Posterior vena cava (tissue), 2 donors: ENCODE data around the gene MRPS27. TPM values are rescaled to one million over a fixed set of nuclear protein-coding genes. Genes with fewer than 3 reads are reported as not detected.

Experiments
- microRNA-seq, 2 donors: library from miRNA; unstranded; fragments of <30 nt; microRNA quantifications; one replicate each; pipeline ENCODE4 v1.2.0, GENCODE V29; 2020 to 2021; ENCODE audit warnings: borderline microRNAs expressed in 2 of 2
- total RNA-seq, 2 donors: library from RNA; stranded (reverse); fragmentation: NEBNext Ultra II Directional; extraction: Animal tissue kit (Norgen Biotek cat#: 25700); gene quantifications; one replicate each; pipeline ENCODE4 v1.2.1, GENCODE V29; 2021
- donor health status: DM: yes; HTN: yes; CAD: no.
- donor health status: DM: yes; HTN: yes; CAD: no.

MRPS27 gene
- total RNA-seq, 2 donors from 2014 or later: 38.4 to 39.1 TPM

Small RNA genes within 50 kb of the gene (microRNA-seq; reads per million reads assigned to microRNA genes)
- 0 reads per million in 2 donors for gene MIR4803

Other genes starting within 250 kb of the MRPS27 start
- gene MAP1B, start 212.8 kb downstream of the MRPS27 start, total RNA-seq: 100 to 1,000 TPM; 437 to 479 TPM
- gene PTCD2, start 133 bp upstream of the MRPS27 start, total RNA-seq: 1 to 10 TPM; 6.6 to 9.9 TPM
- gene ZNF366, start 187.2 kb upstream of the MRPS27 start, total RNA-seq: 1 to 10 TPM; 5.0 to 5.1 TPM